CD4-positive, alpha-beta T cell treated with Interleukin-15 for 1 hour (primary cell): Measurements from ENCODE around the gene ADPRS.

Experiments
- DNase-seq: peaks from one replicate; pipeline ENCODE4 v3.0.0-alpha.2; 2020

Gene ADPRS

GRCh38 chr1:36087233-36088123, 1.2 kb upstream of the ADPRS start:
- DNase-seq, result no peak

GRCh38 chr1:36088265-36088576, 471 bp upstream of the ADPRS start:
- no peak for DNase-seq

GRCh38 chr1:36089393-36090121, 865 bp downstream of the ADPRS start:
- DNase-seq, result no peak

- DNase-seq, result no peak
These were observed 2.4 kb downstream of the ADPRS start for GRCh38 chr1:36091141-36091540.

- DNase-seq, result no peak
These were observed 3.0 kb downstream of the ADPRS start for GRCh38 chr1:36091698-36092097.

- DNase-seq, result no peak
These were observed 3.6 kb downstream of the ADPRS start for GRCh38 chr1:36092166-36092797.

- no peak for DNase-seq
These were observed 4.1 kb downstream of the ADPRS start for GRCh38 chr1:36092798-36093185.

GRCh38 chr1:36093226-36093625, 4.5 kb downstream of the ADPRS start:
- no peak for DNase-seq

GRCh38 chr1:36093929-36094328, 5.2 kb downstream of the ADPRS start:
- no peak for DNase-seq

GRCh38 chr1:36094621-36095061, 5.9 kb downstream of the ADPRS start:
- no peak for DNase-seq

GRCh38 chr1:36095760-36096405, 7.2 kb downstream of the ADPRS start:
- peak; percentile 42 for DNase-seq

- no peak for DNase-seq
These were observed 8.1 kb downstream of the ADPRS start for GRCh38 chr1:36096500-36097432.

GRCh38 chr1:36097693-36098585, 9.2 kb downstream of the ADPRS start:
- no peak for DNase-seq

GRCh38 chr1:36098650-36099365, 10.1 kb downstream of the ADPRS start:
- no peak for DNase-seq

GRCh38 chr1:36099681-36100341, 11.1 kb downstream of the ADPRS start:
- peak; percentile 71 for DNase-seq

- no peak for DNase-seq
These were observed 11.7 kb downstream of the ADPRS start for GRCh38 chr1:36100376-36100775.

- DNase-seq, result no peak
These were observed 12.9 kb downstream of the ADPRS start for GRCh38 chr1:36101546-36101945.

- DNase-seq, result no peak
These were observed 17.6 kb downstream of the ADPRS start for GRCh38 chr1:36106269-36106668.

- DNase-seq, result no peak
These were observed 18.7 kb downstream of the ADPRS start for GRCh38 chr1:36107394-36107793.

GRCh38 chr1:36108314-36108713, 19.6 kb downstream of the ADPRS start:
- DNase-seq, result no peak
